GM19463 (cell line): ENCODE results near the gene ASPHD1.
"Not testable (repeated sequence)": the region's sequence is repeated elsewhere in the genome, so short reads cannot be mapped to it uniquely, and the experiment has no call there.

Experiments used
- ATAC-seq: cut with Tn5 transposase; IDR thresholded peaks from one replicate; pipeline ENCODE4 v1.9.1; 2021; ENCODE audit warnings: mild to moderate bottlenecking, moderate library complexity; ENCODE audit not compliant: unreplicated experiment

Gene ASPHD1

GRCh38 chr16:29876594-29877249 lies 23.6 kb upstream of the ASPHD1 start:
- no peak for ATAC-seq

GRCh38 chr16:29877266-29877961 lies 22.9 kb upstream of the ASPHD1 start:
- no peak for ATAC-seq

- ATAC-seq = no peak
Measured at GRCh38 chr16:29878172-29878571, 22.1 kb upstream of the ASPHD1 start.

GRCh38 chr16:29881050-29881449 lies 19.2 kb upstream of the ASPHD1 start:
- ATAC-seq = no peak

GRCh38 chr16:29883987-29884386 lies 16.3 kb upstream of the ASPHD1 start:
- ATAC-seq = no peak

GRCh38 chr16:29889372-29889771 lies 10.9 kb upstream of the ASPHD1 start:
- ATAC-seq = not testable (repeated sequence)

GRCh38 chr16:29891525-29892457 lies 8.5 kb upstream of the ASPHD1 start:
- ATAC-seq = no peak

GRCh38 chr16:29892458-29892813 lies 7.9 kb upstream of the ASPHD1 start:
- ATAC-seq = no peak

GRCh38 chr16:29893553-29893952 lies 6.7 kb upstream of the ASPHD1 start:
- no peak for ATAC-seq

GRCh38 chr16:29894352-29894751 lies 5.9 kb upstream of the ASPHD1 start:
- no peak for ATAC-seq

GRCh38 chr16:29896841-29897240 lies 3.4 kb upstream of the ASPHD1 start:
- no peak for ATAC-seq

GRCh38 chr16:29897333-29897732 lies 3.0 kb upstream of the ASPHD1 start:
- ATAC-seq = no peak

GRCh38 chr16:29898135-29898803 lies 2.0 kb upstream of the ASPHD1 start:
- no peak for ATAC-seq

GRCh38 chr16:29898804-29899515 lies 1.3 kb upstream of the ASPHD1 start:
- no peak for ATAC-seq

- no peak for ATAC-seq
Measured at GRCh38 chr16:29899516-29900101, 679 bp upstream of the ASPHD1 start, which contains the start of gene SEZ6L2. Gene SEZ6L2 (minus strand): TSS chr16:29899550. CDS start chr16:29899019, 531 bp downstream.

GRCh38 chr16:29900888-29901606 lies 759 bp downstream of the ASPHD1 start:
- no peak for ATAC-seq

GRCh38 chr16:29901607-29901945 lies 1.3 kb downstream of the ASPHD1 start:
- no peak for ATAC-seq

- no peak for ATAC-seq
Measured at GRCh38 chr16:29903590-29903989, 3.3 kb downstream of the ASPHD1 start.

- no peak for ATAC-seq
Measured at GRCh38 chr16:29904947-29905346, 4.7 kb downstream of the ASPHD1 start.
